Gastroesophageal sphincter (tissue), 4 donors: ENCODE data around the gene DLG4. TPM values are rescaled to one million over a fixed set of nuclear protein-coding genes. Genes with fewer than 3 reads are reported as not detected.
"Not testable (repeated sequence)": the region's sequence is repeated elsewhere in the genome, so short reads cannot be mapped to it uniquely, and the experiment has no call there.

ENCODE experiments used
- ATAC-seq: fragments of 150-250 bp; one replicate; pipeline ENCODE4 v1.9.1; 2016; ENCODE audit warnings: mild to moderate bottlenecking, moderate library complexity
- H3K27ac ChIP-seq, 4 donors: fragments of 200-600 bp; sonication (generic) in 3 of 4; 1 replicate in 3 of 4; 2 replicates in 1 of 4; pipeline ENCODE4 v1.5.1; 2016 to 2019
- H3K27me3 ChIP-seq: fragments of 200-600 bp; sonication (generic); one replicate; pipeline ENCODE4 v1.5.1; 2019
- H3K36me3 ChIP-seq, 2 donors: fragments of 200-600 bp; sonication (generic); one replicate each; pipeline ENCODE4 v1.5.1; 2019; ENCODE audit warnings: control low read depth in 1 of 2
- H3K4me1 ChIP-seq, 3 donors: fragments of 200-600 bp; sonication (generic); 1 replicate in 2 of 3; 2 replicates in 1 of 3; pipeline ENCODE4 v1.5.1; 2016 to 2019; ENCODE audit warnings: control low read depth in 2 of 3
- H3K4me3 ChIP-seq, 2 donors: fragments of 200-600 bp; sonication (generic); one replicate each; pipeline ENCODE4 v1.5.1; 2019; ENCODE audit warnings: mild to moderate bottlenecking in 1 of 2, moderate library complexity in 1 of 2
- H3K9me3 ChIP-seq, 3 donors: fragments of 200-600 bp; sonication (generic); one replicate each; pipeline ENCODE4 v1.5.1; 2017 to 2019; ENCODE audit warnings: control low read depth in 2 of 3
- EP300 ChIP-seq: sonication (generic); formaldehyde crosslinking; IDR thresholded peaks from one replicate; pipeline ENCODE4 v1.6.1; 2017; ENCODE audit warnings: antibody characterized with exemption, mild to moderate bottlenecking
- POLR2A ChIP-seq, 2 donors: fragments of 450-650 bp; IDR thresholded peaks; one replicate each; pipeline ENCODE4 v1.6.1; 2017; ENCODE audit warnings: antibody characterized with exemption in 2 of 2, mild to moderate bottlenecking in 2 of 2, moderate library complexity in 1 of 2
- POLR2AphosphoS5 ChIP-seq: sonication (generic); formaldehyde crosslinking; IDR thresholded peaks from one replicate; pipeline ENCODE4 v1.6.1; 2017; ENCODE audit warnings: antibody characterized with exemption
- WGBS, 2 donors: methylation state at CpG; one replicate each; pipeline ENCODE4 v1.1.5; 2018; ENCODE audit warnings: low coverage in 1 of 2; 5-methylcytosine and 5-hydroxymethylcytosine counted together
- total RNA-seq, 4 donors: library from RNA; depleted of rRNA; stranded (reverse); fragments of >200 nt; gene quantifications; one replicate each; pipeline ENCODE4 v1.1.0, GENCODE V29; 2016
- TF ChIP-seq, protein P1 (sequence below), 4 experiments: fragments of 200-600 bp in 2 of 4; fragments of 450-650 bp in 2 of 4; sonication (generic) in 1 of 4; IDR thresholded peaks; one replicate each; pipeline ENCODE4 v1.5.1; 2017 to 2019; ENCODE audit warnings: antibody characterized with exemption in 4 of 4, mild to moderate bottlenecking in 2 of 4, moderate library complexity in 2 of 4

The DLG4 gene
- total RNA-seq, 4 donors from 2014 or later = 14.1 to 21.7 (median 16.5) TPM

DNA sequence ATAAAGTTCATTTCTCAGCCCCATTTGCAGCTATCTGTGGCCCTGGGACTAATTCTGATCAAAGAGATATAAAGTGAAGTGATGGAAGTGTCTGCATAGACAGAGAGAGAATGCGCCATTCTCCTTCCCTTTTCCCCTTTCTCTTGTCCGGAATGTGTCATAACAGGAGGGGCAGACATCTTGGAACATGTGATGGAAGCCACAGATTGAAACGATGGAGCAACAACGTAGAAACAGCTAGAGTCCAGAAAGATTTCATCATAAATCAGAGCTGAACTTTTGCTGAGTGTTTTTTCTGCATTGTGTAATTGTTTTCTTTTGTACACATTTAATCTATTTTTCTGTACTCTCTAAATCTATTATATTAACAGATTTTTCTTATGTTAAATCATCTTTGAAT is 51.8 kb downstream of the DLG4 start:
- WGBS, 2 donors = 69 to 81% methylated on average over 4 of the region's 4 CpGs
- Histone ChIP-seq H3K9me3 (peaks cover 0 to 21% (median 0%) of the 10 kb centered on the region in 3 donors), H3K4me3 (no peak overlapping the region), H3K27ac (no peak overlapping the region), H3K27me3 (peaks cover 14% of the 10 kb centered on the region), H3K4me1 (no peaks in the 10 kb centered on the region), H3K36me3 (no peaks in the 10 kb centered on the region)
- ATAC-seq = no peak
- TF ChIP-seq POLR2A (IDR thresholded peaks at IDR 0.05) (no peak), POLR2AphosphoS5 (no peak), EP300 (no peak)
- TF ChIP-seq, protein P1, sequence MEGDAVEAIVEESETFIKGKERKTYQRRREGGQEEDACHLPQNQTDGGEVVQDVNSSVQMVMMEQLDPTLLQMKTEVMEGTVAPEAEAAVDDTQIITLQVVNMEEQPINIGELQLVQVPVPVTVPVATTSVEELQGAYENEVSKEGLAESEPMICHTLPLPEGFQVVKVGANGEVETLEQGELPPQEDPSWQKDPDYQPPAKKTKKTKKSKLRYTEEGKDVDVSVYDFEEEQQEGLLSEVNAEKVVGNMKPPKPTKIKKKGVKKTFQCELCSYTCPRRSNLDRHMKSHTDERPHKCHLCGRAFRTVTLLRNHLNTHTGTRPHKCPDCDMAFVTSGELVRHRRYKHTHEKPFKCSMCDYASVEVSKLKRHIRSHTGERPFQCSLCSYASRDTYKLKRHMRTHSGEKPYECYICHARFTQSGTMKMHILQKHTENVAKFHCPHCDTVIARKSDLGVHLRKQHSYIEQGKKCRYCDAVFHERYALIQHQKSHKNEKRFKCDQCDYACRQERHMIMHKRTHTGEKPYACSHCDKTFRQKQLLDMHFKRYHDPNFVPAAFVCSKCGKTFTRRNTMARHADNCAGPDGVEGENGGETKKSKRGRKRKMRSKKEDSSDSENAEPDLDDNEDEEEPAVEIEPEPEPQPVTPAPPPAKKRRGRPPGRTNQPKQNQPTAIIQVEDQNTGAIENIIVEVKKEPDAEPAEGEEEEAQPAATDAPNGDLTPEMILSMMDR (IDR thresholded peaks at IDR 0.05) = no peak

DNA sequence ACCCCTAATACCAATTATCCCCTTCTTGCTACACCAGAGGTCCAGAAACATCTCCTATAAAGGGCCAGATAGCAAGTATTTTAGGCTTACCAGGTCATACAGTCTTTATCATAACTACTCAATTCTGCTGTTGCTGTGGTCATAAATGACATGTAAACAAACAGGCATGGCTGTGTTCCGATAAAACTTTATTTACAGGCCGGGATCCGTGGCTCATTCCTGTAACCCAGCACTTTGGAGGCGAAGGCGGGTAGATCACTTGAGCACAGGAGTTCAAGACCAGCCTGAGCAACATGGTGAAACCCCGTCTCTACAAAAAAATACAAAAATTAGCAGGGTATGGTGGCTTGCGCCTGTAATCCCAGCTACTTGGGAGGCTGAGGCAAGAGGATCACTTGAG is 52.8 kb downstream of the DLG4 start:
- WGBS, 2 donors = 82 to 93% methylated on average over 3 to 6 of the region's 7 CpGs
- Histone ChIP-seq H3K27ac (no peak overlapping the region), H3K27me3 (peaks cover 13% of the 10 kb centered on the region), H3K36me3 (no peaks in the 10 kb centered on the region), H3K4me3 (no peak overlapping the region), H3K9me3 (peaks cover 0 to 21% (median 0%) of the 10 kb centered on the region in 3 donors), H3K4me1 (no peaks in the 10 kb centered on the region)
- no peak for ATAC-seq
- no peak for TF ChIP-seq POLR2AphosphoS5
- TF ChIP-seq POLR2A (IDR thresholded peaks at IDR 0.05) = no peak
- TF ChIP-seq, protein P1 (IDR thresholded peaks at IDR 0.05) = no peak
- no peak for TF ChIP-seq EP300

DNA sequence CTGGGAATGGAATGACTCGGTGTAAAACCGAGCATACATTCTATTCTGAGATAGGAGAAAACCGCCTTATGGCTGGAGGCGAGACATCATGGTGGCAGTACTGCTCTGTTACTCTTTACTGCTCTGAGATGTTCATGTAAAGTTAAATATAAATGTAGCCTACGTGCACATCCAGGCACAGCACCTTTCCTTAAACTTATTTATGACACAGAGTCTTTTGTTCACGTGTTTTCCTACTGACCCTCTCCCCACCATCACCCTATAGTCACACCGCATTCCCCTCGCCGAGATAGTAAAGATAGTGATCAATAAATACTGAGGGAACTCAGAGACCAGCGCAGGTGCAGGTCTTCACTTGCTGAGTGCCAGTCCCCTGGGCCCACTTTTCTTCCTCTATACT is 60.1 kb downstream of the DLG4 start:
- not testable (repeated sequence) for H3K4me1 ChIP-seq, H3K36me3 ChIP-seq, H3K27ac ChIP-seq, H3K4me3 ChIP-seq, H3K9me3 ChIP-seq, ATAC-seq
- peaks cover 43% of the 10 kb centered on the region for H3K27me3 ChIP-seq
- 57 to 60% methylated on average over 9 to 10 of the region's 10 CpGs for WGBS, 2 donors

DNA sequence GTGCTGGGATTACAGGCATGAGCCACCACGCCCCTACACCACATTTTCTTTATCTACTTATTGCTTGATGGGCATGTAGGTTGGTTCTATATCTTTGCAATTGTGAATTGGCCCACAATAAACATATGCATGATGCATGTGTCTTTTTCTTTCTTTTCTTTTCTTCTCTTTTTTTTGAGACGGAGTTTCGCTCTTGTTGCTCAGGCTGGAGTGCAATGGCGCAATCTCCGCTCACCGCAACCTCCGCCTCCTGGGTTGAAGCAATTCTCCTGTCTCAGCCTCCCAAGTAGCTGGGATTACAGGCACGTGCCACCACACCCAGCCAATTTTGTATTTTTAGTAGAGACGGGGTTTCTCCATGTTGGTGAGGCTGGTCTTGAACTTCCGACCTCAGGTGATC is 61.2 kb downstream of the DLG4 start:
- not testable (repeated sequence) for H3K4me3 ChIP-seq, ATAC-seq, H3K36me3 ChIP-seq, H3K4me1 ChIP-seq, H3K27ac ChIP-seq, H3K9me3 ChIP-seq
- WGBS, 2 donors = 88% methylated on average over 9 to 10 of the region's 10 CpGs
- H3K27me3 ChIP-seq = peaks cover 52% of the 10 kb centered on the region

DNA sequence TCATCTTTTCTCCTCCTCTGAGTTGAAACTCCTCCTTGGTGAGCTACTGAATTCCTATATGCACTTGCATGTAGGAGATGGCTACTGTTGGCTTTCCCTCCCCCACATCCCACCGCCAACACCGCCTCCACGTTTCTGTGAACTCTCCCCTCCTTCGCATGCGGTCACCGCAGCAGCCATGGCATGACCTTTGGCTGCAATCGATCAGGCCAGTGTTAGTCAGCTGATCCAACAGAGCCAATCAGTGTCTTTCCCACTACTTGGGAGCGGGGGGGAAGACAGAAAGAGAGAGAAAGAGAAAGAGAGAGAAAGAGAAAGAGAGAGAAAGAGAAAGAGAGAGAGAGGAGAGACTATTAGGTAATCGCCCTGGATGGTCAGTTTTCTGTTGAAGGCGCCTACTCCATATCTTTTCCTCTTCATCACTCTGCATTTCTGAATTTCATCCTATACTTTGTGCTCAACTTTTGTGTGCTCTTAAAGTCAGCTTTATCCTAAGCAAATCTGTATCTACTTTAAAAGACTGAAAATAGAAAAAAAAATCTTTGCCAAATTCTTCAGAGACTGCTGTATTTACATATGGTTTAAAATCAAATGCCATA is 63.2 kb downstream of the DLG4 start:
- Histone ChIP-seq H3K36me3 (no peaks in the 10 kb centered on the region), H3K27ac (no peak overlapping the region), H3K27me3 (peaks cover 61% of the 10 kb centered on the region), H3K4me1 (no peaks in the 10 kb centered on the region), H3K9me3 (no peaks in the 10 kb centered on the region), H3K4me3 (no peak overlapping the region)
- TF ChIP-seq EP300 = no peak
- TF ChIP-seq, protein P1 (IDR thresholded peaks at IDR 0.05) = no peak
- TF ChIP-seq POLR2AphosphoS5 = no peak
- TF ChIP-seq POLR2A (IDR thresholded peaks at IDR 0.05) = no peak
- ATAC-seq = no peak
- WGBS, 2 donors = 57% methylated on average over 10 of the region's 10 CpGs; no CpG with 5 or more reads in 1 of the 2 donors

DNA sequence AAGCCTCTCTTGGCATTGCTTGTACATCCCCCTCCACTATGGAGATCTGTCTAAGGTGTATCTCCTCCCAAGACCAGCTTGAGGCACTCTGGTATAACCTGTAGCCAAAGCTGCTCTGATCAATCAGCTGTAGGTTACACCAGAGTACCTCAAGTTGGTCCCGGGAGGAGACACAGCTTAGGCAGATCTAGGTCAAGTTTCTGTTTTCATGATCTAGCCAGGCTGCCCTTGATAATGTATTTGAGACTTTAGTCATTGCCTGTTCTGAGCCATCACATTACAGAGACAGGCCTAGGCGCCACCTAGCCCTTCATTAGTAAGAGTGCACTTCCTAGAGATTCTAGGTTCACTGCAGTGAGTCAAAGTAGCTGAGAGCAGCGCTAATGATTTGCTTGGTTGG is 71.9 kb downstream of the DLG4 start:
- H3K4me1 ChIP-seq = no peaks in the 10 kb centered on the region
- no peak overlapping the region for H3K27ac ChIP-seq
- 52% methylated on average over 2 of the region's 3 CpGs; no CpG with 5 or more reads in 1 of the 2 donors for WGBS, 2 donors
- no peak for ATAC-seq
- H3K4me3 ChIP-seq = no peak overlapping the region
- TF ChIP-seq POLR2AphosphoS5 = no peak
- TF ChIP-seq, protein P1 (IDR thresholded peaks at IDR 0.05) = no peak
- H3K9me3 ChIP-seq = no peaks in the 10 kb centered on the region
- H3K36me3 ChIP-seq = no peaks in the 10 kb centered on the region
- H3K27me3 ChIP-seq = peaks cover 50% of the 10 kb centered on the region
